Rectal smooth muscle tissue (tissue), 1 donor: ENCODE results near the gene PTPRG.

Experiments
- H3K27ac ChIP-seq: one replicate; pipeline ENCODE4 v1.7.0; 2013; ENCODE audit warnings: low read depth, low read length, inconsistent platforms
- H3K27me3 ChIP-seq: one replicate; pipeline ENCODE4 v1.7.0; 2013; ENCODE audit warnings: low read length; ENCODE audit not compliant: control insufficient read depth, insufficient read depth
- H3K36me3 ChIP-seq: one replicate; pipeline ENCODE4 v1.7.0; 2013; ENCODE audit warnings: low read length; ENCODE audit not compliant: control insufficient read depth, insufficient read depth
- H3K4me1 ChIP-seq: one replicate; pipeline ENCODE4 v1.7.0; 2013; ENCODE audit warnings: low read length; ENCODE audit not compliant: control insufficient read depth, insufficient read depth
- H3K4me3 ChIP-seq: one replicate; pipeline ENCODE4 v1.7.0; 2013; ENCODE audit warnings: low read length
- H3K9ac ChIP-seq: one replicate; pipeline ENCODE4 v1.7.0; 2013; ENCODE audit warnings: low read length

The PTPRG gene

DNA sequence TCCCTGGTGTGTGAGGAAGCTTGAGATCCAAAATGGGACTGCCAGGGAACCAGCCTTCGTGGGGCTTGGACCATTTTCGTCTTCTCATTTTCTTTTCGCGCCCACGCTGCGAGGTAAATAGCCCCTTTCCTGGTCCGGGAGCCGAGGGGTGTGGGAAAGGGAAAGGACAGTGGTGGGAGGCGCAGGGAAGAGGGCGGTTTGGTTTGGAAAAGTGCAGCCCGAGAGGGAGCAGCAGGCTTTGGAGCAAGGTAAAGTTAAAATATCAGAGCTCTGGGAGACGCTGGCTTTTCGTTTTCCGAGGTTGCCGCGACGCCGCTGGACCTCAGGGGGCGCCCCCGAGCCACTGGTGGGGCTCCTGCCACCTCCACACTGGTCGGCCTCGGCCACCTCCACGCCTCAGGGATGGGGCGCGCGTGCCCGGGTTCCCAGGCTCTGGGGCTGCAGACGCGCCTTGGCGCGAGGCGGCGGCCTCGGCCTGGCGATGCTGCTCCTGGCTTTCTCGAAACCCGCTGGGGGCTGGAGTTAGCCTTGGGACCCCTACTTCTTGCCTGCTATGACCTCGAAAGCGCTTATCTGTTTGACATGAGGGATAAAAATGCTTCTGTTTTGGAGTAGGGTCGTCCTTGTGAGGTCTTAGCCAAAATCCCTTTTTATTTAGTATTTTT, 3.2 kb downstream of the PTPRG start:
- peaks cover 5% of the 10 kb centered on the region for H3K4me1 ChIP-seq
- no peaks in the 10 kb centered on the region for H3K36me3 ChIP-seq
- H3K9ac ChIP-seq: peak overlapping the region; percentile 10
- H3K27me3 ChIP-seq: no peaks in the 10 kb centered on the region
- peak overlapping the region; percentile 38 for H3K27ac ChIP-seq
- H3K4me3 ChIP-seq: peak overlapping the region; percentile 87

- no peaks in the 10 kb centered on the region for H3K36me3 ChIP-seq
- H3K27ac ChIP-seq: no peak overlapping the region
- H3K27me3 ChIP-seq: no peaks in the 10 kb centered on the region
- no peak overlapping the region for H3K4me3 ChIP-seq
- no peak overlapping the region for H3K9ac ChIP-seq
- peaks cover 5% of the 10 kb centered on the region for H3K4me1 ChIP-seq
Observed at GRCh38 chr3:61565569-61565968, 4.2 kb downstream of the PTPRG start.

DNA sequence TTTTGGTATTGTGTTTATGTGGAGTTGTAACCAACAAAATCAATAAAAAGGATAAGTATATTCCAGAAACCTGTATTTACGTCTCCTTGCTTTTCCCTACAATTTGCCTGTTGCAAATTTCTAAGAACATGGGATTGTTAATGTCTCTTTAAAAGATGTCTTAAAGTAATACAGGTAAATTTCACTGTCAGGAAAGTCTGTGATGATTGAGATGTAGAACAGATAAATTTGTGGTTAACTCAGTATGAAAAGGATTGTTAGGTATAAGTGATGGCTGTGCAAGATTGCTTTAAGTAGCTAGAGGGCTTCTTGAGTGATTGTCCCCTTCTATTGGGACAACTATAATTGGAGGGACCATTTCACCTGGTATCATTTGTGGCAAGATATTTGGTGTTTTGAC, 6.8 kb downstream of the PTPRG start:
- Histone ChIP-seq H3K9ac (no peak overlapping the region), H3K4me1 (peaks cover 5% of the 10 kb centered on the region), H3K27ac (no peak overlapping the region), H3K27me3 (no peaks in the 10 kb centered on the region), H3K36me3 (no peaks in the 10 kb centered on the region), H3K4me3 (no peak overlapping the region)

DNA sequence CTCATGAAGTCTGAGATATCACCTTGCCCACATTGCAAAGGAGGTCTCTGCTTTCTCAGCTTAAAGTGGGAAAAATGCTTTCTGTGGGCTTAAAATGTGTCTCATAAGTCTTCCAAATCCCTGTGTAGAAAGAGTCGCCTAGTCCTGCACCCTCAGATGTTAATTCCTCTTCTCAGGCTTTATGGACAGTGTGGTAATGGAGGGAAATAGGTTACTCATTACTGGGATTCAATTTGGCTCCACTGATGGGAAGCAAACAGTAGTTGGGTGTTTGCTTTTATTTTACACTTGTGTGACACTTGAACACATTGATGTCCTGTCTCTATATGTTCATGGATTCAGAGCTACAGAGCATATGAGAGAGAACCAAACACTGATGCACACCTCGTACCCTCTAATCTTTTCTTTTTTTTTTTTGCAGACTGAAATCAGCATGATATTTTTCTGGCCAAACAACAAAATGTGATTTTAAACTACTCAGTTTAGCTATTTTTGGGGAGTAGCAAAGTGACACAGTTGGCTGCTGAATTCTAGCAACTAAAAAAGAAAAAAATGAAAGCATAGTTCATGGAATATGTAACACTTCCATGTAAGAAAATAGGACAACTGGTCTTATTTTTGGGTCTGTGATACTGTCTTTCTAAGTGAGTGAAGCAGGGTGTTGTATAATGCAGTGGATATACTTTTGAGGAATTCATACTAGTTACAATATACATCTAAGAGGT, 8.6 kb downstream of the PTPRG start:
- Histone ChIP-seq H3K27me3 (no peaks in the 10 kb centered on the region), H3K4me3 (no peak overlapping the region), H3K27ac (no peak overlapping the region), H3K4me1 (peaks cover 1% of the 10 kb centered on the region), H3K9ac (no peak overlapping the region), H3K36me3 (no peaks in the 10 kb centered on the region)

GRCh38 chr3:61570813-61571212, 9.4 kb downstream of the PTPRG start:
- Histone ChIP-seq H3K36me3 (no peaks in the 10 kb centered on the region), H3K9ac (no peak overlapping the region), H3K27me3 (no peaks in the 10 kb centered on the region), H3K4me1 (no peaks in the 10 kb centered on the region), H3K4me3 (no peak overlapping the region), H3K27ac (no peak overlapping the region)

DNA sequence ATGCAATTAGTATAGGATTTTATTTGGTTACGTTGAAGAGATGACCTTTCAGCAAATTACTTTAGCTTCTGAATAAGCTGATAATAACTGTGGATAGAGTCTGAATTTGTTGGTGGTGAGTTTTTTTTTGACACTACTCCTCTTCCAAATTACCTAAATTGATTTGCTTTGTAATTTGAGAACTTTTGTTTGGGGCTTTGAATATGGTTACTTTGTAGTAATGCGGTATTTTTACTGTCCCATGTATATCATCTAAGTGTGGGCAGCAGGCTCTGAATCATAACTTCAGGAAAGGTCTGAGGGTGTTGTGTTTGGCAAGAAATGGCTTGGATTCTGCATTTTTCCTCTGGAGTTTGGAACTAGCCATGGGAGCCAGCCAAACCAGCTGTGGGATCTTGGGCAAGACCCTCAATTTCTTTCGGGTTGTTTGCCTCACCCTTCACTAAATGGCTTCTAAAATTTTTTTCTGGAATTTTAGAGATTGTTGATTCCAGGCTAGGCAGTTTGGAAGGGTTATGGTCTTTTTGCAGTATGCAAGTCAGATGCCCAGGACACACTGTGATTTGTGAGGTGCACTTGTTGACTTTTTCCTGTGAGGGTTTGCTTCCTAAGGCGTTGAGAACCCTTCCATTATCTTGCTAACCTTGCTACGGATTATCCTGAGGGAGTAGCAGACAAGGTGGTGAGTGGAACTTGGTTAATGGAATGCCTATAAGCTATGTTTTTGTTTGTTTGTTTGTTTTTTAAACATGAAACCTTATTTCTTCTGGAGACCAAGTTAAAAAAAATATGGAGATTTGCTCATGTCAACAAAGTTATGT, 10.4 kb downstream of the PTPRG start:
- Histone ChIP-seq H3K4me1 (no peaks in the 10 kb centered on the region), H3K36me3 (no peaks in the 10 kb centered on the region), H3K27ac (no peak overlapping the region), H3K27me3 (no peaks in the 10 kb centered on the region), H3K4me3 (no peak overlapping the region), H3K9ac (no peak overlapping the region)

DNA sequence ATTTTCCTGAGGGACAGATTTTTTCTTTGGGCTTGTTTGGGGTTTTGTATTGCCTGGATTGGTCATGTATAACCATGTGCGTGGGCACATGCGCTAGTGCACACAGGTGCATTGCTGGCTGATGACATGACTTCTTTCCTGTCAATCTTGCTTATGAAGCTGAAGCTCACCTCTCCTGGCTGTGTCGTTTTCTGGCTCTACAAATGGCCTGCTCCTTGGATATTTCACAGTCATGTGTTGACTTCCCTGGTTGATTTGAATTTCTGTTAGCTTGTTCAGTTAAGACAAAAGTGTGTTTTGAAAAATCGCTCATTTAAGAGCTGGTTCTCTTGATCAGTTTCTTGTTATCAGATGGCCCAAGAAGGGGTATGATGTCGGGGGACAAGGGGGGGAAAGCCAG, 11.5 kb downstream of the PTPRG start:
- no peaks in the 10 kb centered on the region for H3K27me3 ChIP-seq
- H3K36me3 ChIP-seq: no peaks in the 10 kb centered on the region
- H3K4me3 ChIP-seq: no peak overlapping the region
- no peak overlapping the region for H3K9ac ChIP-seq
- no peaks in the 10 kb centered on the region for H3K4me1 ChIP-seq
- no peak overlapping the region for H3K27ac ChIP-seq

DNA sequence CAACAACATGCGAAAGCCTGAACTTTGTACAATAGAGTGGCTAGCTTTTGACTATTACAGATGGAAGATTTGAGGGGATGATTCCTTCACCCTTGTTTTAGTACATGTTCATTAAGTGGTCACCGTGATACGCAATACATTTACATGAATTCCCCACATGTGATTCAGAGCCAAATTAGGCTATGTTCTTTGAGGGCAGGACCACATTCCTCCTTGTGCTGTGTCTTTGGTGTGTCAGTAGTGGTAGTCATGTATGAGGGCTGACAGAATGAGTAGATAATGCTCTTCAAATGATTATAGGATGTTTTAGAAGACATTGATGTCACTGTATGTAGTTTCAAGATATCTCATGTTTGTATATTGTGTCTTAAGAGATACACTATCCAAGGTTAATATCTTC, 12.1 kb downstream of the PTPRG start:
- H3K27ac ChIP-seq: no peak overlapping the region

GRCh38 chr3:61574854-61575253, 13.5 kb downstream of the PTPRG start:
- Histone ChIP-seq H3K27me3 (no peaks in the 10 kb centered on the region), H3K4me1 (peaks cover 9% of the 10 kb centered on the region), H3K27ac (no peak overlapping the region), H3K9ac (no peak overlapping the region), H3K36me3 (no peaks in the 10 kb centered on the region), H3K4me3 (no peak overlapping the region)

More for the DNA sequence above, 12.1 kb downstream of the PTPRG start:
- no peaks in the 10 kb centered on the region for H3K27me3 ChIP-seq
- no peak overlapping the region for H3K4me3 ChIP-seq
- H3K4me1 ChIP-seq: peaks cover 4% of the 10 kb centered on the region
- no peak overlapping the region for H3K9ac ChIP-seq
- no peaks in the 10 kb centered on the region for H3K36me3 ChIP-seq

- no peak overlapping the region for H3K27ac ChIP-seq
- H3K9ac ChIP-seq: no peak overlapping the region
- H3K4me1 ChIP-seq: peaks cover 9% of the 10 kb centered on the region
- no peak overlapping the region for H3K4me3 ChIP-seq
- H3K27me3 ChIP-seq: no peaks in the 10 kb centered on the region
- no peaks in the 10 kb centered on the region for H3K36me3 ChIP-seq
Observed at GRCh38 chr3:61575893-61576292, 14.5 kb downstream of the PTPRG start.

GRCh38 chr3:61577760-61578159, 16.4 kb downstream of the PTPRG start:
- Histone ChIP-seq H3K27ac (no peak overlapping the region), H3K9ac (no peak overlapping the region), H3K36me3 (no peaks in the 10 kb centered on the region), H3K4me3 (no peak overlapping the region), H3K27me3 (no peaks in the 10 kb centered on the region), H3K4me1 (peaks cover 9% of the 10 kb centered on the region)

- H3K36me3 ChIP-seq: no peaks in the 10 kb centered on the region
- peaks cover 11% of the 10 kb centered on the region for H3K4me1 ChIP-seq
- H3K4me3 ChIP-seq: no peak overlapping the region
- H3K27ac ChIP-seq: no peak overlapping the region
- H3K9ac ChIP-seq: no peak overlapping the region
- no peaks in the 10 kb centered on the region for H3K27me3 ChIP-seq
Observed at GRCh38 chr3:61578667-61579367, 17.4 kb downstream of the PTPRG start.
